HepG2 (cell line): ENCODE measurements around the gene BOD1. TPM values are rescaled to one million over a fixed set of nuclear protein-coding genes. Genes with fewer than 3 reads are reported as not detected.

Experiments
- KLF6 ChIP-seq: IDR thresholded peaks from 2 replicates; pipeline ENCODE4 v1.8.0; 2016; ENCODE audit warnings: missing biosample characterization, missing genetic modification reagents
- NR2F2 ChIP-seq: IDR thresholded peaks from 2 replicates; pipeline ENCODE4 v1.6.1; 2012; ENCODE audit warnings: low read depth, inconsistent platforms, borderline replicate concordance
- SALL2 ChIP-seq: sonication (generic); formaldehyde crosslinking; IDR thresholded peaks from 2 replicates; pipeline ENCODE4 v1.8.1; 2023; ENCODE audit warnings: mild to moderate bottlenecking, missing genetic modification reagents, inconsistent platforms
- SMAD9 ChIP-seq: sonication (generic); formaldehyde crosslinking; IDR thresholded peaks from 2 replicates; pipeline ENCODE4 v1.5.1; 2020; ENCODE audit warnings: mild to moderate bottlenecking, missing genetic modification reagents
- SRF ChIP-seq: IDR thresholded peaks from 2 replicates; pipeline ENCODE4 v1.6.1; 2011; ENCODE audit warnings: mild to moderate bottlenecking, low read depth, low read length, moderate library complexity
- ZFP82 ChIP-seq: sonication (generic); formaldehyde crosslinking; IDR thresholded peaks from 2 replicates; pipeline ENCODE4 v1.5.1; 2020; ENCODE audit warnings: mild to moderate bottlenecking, missing genetic modification reagents, borderline replicate concordance
- ZFX ChIP-seq: sonication (generic); formaldehyde crosslinking; IDR thresholded peaks from 2 replicates; pipeline ENCODE4 v1.4.0; 2020; ENCODE audit warnings: mild to moderate bottlenecking, low read depth, missing genetic modification reagents, moderate library complexity
- ZNF180 ChIP-seq: sonication (generic); formaldehyde crosslinking; IDR thresholded peaks from 2 replicates; pipeline ENCODE4 v1.4.0; 2020; ENCODE audit warnings: low read depth, missing genetic modification reagents, borderline replicate concordance
- ZNF234 ChIP-seq: sonication (generic); formaldehyde crosslinking; conservative IDR thresholded peaks from 2 replicates; pipeline ENCODE4 v1.5.1; 2020; ENCODE audit warnings: mild to moderate bottlenecking, missing genetic modification reagents
- ZNF557 ChIP-seq: sonication (generic); formaldehyde crosslinking; IDR thresholded peaks from 2 replicates; pipeline ENCODE4 v1.4.0; 2020; ENCODE audit warnings: missing genetic modification reagents
- ZNF598 ChIP-seq: sonication (generic); formaldehyde crosslinking; IDR thresholded peaks from 2 replicates; pipeline ENCODE4 v1.5.1; 2020; ENCODE audit warnings: mild to moderate bottlenecking, missing genetic modification reagents, borderline replicate concordance
- ZNF652 ChIP-seq: IDR thresholded peaks from 2 replicates; pipeline ENCODE4 v1.6.1; 2016; ENCODE audit warnings: low read depth, borderline replicate concordance
- polyA plus RNA-seq, 8 experiments: library from polyadenylated mRNA; depleted of rRNA in 3 of 8; stranded (reverse) in 7 of 8; unstranded in 1 of 8; fragments of >200 nt; fragmentation: Illumina TruSeq in 4 of 8; extraction: Trizol in 4 of 8; gene quantifications; 2 replicates each; pipeline versions ENCODE4 v1.2.1 to v1.2.3, GENCODE V29; 2011 to 2016; ENCODE audit warnings: low read depth in 4 of 8, missing spikeins in 1 of 8, mixed read lengths in 1 of 8; ENCODE audit not compliant: insufficient read depth in 1 of 8
- total RNA-seq, 5 experiments: library from RNA; depleted of rRNA; stranded (reverse); fragments of >200 nt; fragmentation: Illumina TruSeq; extraction: Trizol; gene quantifications; 2 replicates each; pipeline ENCODE4 v1.2.3, GENCODE V29; 2016; ENCODE audit warnings: low read depth in 1 of 5
- TF ChIP-seq, protein P1 (sequence below), 2 experiments: sonication (generic) in 1 of 2; formaldehyde crosslinking in 1 of 2; IDR thresholded peaks; 2 replicates each; pipeline versions ENCODE4 v1.6.1 to v1.9.0; 2014 to 2022; ENCODE audit warnings: antibody characterized with exemption in 1 of 2, borderline replicate concordance in 1 of 2, inconsistent platforms in 1 of 2, low read depth in 1 of 2, missing genetic modification reagents in 1 of 2
- TF ChIP-seq, protein P2 (sequence below): sonication (generic); formaldehyde crosslinking; IDR thresholded peaks from 2 replicates; pipeline ENCODE4 v1.4.0; 2020; ENCODE audit warnings: mild to moderate bottlenecking, missing genetic modification reagents
- TF ChIP-seq, protein P3 (sequence below): sonication (generic); formaldehyde crosslinking; IDR thresholded peaks from 2 replicates; pipeline ENCODE4 v1.4.0; 2020; ENCODE audit warnings: mild to moderate bottlenecking, missing genetic modification reagents
- TF ChIP-seq, protein P4 (sequence below): sonication (generic); formaldehyde crosslinking; IDR thresholded peaks from 2 replicates; pipeline ENCODE4 v1.4.0; 2020; ENCODE audit warnings: missing genetic modification reagents

BOD1 gene
- total and polyA plus RNA-seq, 2 of the 13 experiments (the other 11 are each of a cell fraction or from before 2014, with no cell fraction given), result 81.5 to 103 TPM

DNA sequence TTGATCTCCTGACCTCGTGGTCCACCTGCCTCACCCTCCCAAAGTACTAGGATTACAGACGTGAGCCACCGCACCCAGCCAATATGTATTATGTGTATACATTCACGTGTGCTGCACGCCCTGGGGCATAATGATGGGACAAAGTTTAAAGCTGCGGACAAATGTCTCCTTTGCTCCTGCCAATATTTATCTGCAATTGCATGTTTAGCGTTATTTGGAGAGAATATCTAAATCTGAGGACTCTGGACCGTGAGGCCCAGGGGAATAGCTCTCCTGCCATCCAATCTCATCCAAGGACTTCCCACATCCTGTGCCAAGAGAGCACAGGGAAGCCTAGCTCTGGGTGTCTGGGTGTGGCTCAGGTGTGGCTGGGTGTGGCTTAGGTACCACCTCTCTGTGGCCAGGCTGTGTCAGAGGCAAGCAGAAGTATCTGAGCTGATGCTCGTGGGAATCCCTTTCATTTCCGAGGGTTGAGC, 6.9 kb upstream of the BOD1 start (continued):
- TF ChIP-seq, protein P1, sequence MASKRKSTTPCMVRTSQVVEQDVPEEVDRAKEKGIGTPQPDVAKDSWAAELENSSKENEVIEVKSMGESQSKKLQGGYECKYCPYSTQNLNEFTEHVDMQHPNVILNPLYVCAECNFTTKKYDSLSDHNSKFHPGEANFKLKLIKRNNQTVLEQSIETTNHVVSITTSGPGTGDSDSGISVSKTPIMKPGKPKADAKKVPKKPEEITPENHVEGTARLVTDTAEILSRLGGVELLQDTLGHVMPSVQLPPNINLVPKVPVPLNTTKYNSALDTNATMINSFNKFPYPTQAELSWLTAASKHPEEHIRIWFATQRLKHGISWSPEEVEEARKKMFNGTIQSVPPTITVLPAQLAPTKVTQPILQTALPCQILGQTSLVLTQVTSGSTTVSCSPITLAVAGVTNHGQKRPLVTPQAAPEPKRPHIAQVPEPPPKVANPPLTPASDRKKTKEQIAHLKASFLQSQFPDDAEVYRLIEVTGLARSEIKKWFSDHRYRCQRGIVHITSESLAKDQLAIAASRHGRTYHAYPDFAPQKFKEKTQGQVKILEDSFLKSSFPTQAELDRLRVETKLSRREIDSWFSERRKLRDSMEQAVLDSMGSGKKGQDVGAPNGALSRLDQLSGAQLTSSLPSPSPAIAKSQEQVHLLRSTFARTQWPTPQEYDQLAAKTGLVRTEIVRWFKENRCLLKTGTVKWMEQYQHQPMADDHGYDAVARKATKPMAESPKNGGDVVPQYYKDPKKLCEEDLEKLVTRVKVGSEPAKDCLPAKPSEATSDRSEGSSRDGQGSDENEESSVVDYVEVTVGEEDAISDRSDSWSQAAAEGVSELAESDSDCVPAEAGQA (IDR thresholded peaks at IDR 0.05; ENCODE audit: low read depth), result no peak
- TF ChIP-seq, protein P1 (CRISPR knock-in tag; IDR thresholded peaks at IDR 0.05; ENCODE audit: borderline replicate concordance), result no peak
- no peak for TF ChIP-seq ZFP82
- no peak for TF ChIP-seq SALL2 (CRISPR knock-in tag)
- TF ChIP-seq SRF, result no peak
- no peak for TF ChIP-seq ZNF598 (CRISPR knock-in tag)
- no peak; the same call in 1 of the 2 replicates for TF ChIP-seq ZNF652 (CRISPR knock-in tag)
- TF ChIP-seq SMAD9, result no peak
- TF ChIP-seq, protein P2, sequence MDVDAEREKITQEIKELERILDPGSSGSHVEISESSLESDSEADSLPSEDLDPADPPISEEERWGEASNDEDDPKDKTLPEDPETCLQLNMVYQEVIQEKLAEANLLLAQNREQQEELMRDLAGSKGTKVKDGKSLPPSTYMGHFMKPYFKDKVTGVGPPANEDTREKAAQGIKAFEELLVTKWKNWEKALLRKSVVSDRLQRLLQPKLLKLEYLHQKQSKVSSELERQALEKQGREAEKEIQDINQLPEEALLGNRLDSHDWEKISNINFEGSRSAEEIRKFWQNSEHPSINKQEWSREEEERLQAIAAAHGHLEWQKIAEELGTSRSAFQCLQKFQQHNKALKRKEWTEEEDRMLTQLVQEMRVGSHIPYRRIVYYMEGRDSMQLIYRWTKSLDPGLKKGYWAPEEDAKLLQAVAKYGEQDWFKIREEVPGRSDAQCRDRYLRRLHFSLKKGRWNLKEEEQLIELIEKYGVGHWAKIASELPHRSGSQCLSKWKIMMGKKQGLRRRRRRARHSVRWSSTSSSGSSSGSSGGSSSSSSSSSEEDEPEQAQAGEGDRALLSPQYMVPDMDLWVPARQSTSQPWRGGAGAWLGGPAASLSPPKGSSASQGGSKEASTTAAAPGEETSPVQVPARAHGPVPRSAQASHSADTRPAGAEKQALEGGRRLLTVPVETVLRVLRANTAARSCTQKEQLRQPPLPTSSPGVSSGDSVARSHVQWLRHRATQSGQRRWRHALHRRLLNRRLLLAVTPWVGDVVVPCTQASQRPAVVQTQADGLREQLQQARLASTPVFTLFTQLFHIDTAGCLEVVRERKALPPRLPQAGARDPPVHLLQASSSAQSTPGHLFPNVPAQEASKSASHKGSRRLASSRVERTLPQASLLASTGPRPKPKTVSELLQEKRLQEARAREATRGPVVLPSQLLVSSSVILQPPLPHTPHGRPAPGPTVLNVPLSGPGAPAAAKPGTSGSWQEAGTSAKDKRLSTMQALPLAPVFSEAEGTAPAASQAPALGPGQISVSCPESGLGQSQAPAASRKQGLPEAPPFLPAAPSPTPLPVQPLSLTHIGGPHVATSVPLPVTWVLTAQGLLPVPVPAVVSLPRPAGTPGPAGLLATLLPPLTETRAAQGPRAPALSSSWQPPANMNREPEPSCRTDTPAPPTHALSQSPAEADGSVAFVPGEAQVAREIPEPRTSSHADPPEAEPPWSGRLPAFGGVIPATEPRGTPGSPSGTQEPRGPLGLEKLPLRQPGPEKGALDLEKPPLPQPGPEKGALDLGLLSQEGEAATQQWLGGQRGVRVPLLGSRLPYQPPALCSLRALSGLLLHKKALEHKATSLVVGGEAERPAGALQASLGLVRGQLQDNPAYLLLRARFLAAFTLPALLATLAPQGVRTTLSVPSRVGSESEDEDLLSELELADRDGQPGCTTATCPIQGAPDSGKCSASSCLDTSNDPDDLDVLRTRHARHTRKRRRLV, result no peak
- no peak for TF ChIP-seq ZNF180 (CRISPR knock-in tag)
- peak; percentile 46; the same call in 1 of the 2 replicates for TF ChIP-seq NR2F2
- no peak for TF ChIP-seq ZNF234 (CRISPR knock-in tag)
- TF ChIP-seq KLF6 (CRISPR knock-in tag), result no peak; the same call in 1 of the 2 replicates
- TF ChIP-seq ZFX, result peak; percentile 34; the same call in 1 of the 2 replicates
- TF ChIP-seq, protein P3, sequence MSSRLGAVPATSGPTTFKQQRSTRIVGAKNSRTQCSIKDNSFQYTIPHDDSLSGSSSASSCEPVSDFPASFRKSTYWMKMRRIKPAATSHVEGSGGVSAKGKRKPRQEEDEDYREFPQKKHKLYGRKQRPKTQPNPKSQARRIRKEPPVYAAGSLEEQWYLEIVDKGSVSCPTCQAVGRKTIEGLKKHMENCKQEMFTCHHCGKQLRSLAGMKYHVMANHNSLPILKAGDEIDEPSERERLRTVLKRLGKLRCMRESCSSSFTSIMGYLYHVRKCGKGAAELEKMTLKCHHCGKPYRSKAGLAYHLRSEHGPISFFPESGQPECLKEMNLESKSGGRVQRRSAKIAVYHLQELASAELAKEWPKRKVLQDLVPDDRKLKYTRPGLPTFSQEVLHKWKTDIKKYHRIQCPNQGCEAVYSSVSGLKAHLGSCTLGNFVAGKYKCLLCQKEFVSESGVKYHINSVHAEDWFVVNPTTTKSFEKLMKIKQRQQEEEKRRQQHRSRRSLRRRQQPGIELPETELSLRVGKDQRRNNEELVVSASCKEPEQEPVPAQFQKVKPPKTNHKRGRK (CRISPR knock-in tag), result no peak
- no peak for TF ChIP-seq ZNF557 (CRISPR knock-in tag)
- TF ChIP-seq, protein P4, sequence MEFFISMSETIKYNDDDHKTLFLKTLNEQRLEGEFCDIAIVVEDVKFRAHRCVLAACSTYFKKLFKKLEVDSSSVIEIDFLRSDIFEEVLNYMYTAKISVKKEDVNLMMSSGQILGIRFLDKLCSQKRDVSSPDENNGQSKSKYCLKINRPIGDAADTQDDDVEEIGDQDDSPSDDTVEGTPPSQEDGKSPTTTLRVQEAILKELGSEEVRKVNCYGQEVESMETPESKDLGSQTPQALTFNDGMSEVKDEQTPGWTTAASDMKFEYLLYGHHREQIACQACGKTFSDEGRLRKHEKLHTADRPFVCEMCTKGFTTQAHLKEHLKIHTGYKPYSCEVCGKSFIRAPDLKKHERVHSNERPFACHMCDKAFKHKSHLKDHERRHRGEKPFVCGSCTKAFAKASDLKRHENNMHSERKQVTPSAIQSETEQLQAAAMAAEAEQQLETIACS (CRISPR knock-in tag), result no peak
